Liver (tissue), 3 donors: ENCODE measurements around the gene NLGN1.

Experiments
- CTCF ChIP-seq: fragments of 150-350 bp; IDR thresholded peaks from 2 replicates; pipeline ENCODE4 v1.5.1; 2017; ENCODE audit warnings: improper control_type of control experiment, low read depth, low read length; ENCODE audit not compliant: missing input control
- EGR1 ChIP-seq, 2 donors: IDR thresholded peaks; 2 replicates each; pipeline ENCODE4 v1.6.1; 2016 to 2018; ENCODE audit warnings: antibody characterized with exemption in 2 of 2, low read depth in 2 of 2
- FOXA2 ChIP-seq: IDR thresholded peaks from 2 replicates; pipeline ENCODE4 v1.6.1; 2016; ENCODE audit warnings: antibody characterized with exemption
- GABPA ChIP-seq, 2 donors: IDR thresholded peaks in 1 of 2; conservative IDR thresholded peaks in 1 of 2; 2 replicates each; pipeline ENCODE4 v1.6.1; 2016; ENCODE audit warnings: antibody characterized with exemption in 2 of 2, mild to moderate bottlenecking in 1 of 2, moderate library complexity in 1 of 2
- JUND ChIP-seq, 2 donors: IDR thresholded peaks; 2 replicates each; pipeline ENCODE4 v1.6.1; 2016; ENCODE audit warnings: antibody characterized with exemption in 2 of 2
- NR2F2 ChIP-seq: IDR thresholded peaks from 2 replicates; pipeline ENCODE4 v1.6.1; 2016; ENCODE audit warnings: antibody characterized with exemption
- RAD21 ChIP-seq, 2 donors: IDR thresholded peaks; 2 replicates each; pipeline ENCODE4 v1.6.1; 2016; ENCODE audit warnings: antibody characterized with exemption in 2 of 2, mild to moderate bottlenecking in 2 of 2
- SP1 ChIP-seq: IDR thresholded peaks from 2 replicates; pipeline ENCODE4 v1.6.1; 2018; ENCODE audit warnings: antibody characterized with exemption, mild to moderate bottlenecking
- TAF1 ChIP-seq: conservative IDR thresholded peaks from 2 replicates; pipeline ENCODE4 v1.6.1; 2016; ENCODE audit warnings: antibody characterized with exemption, mild to moderate bottlenecking
- YY1 ChIP-seq: IDR thresholded peaks from 2 replicates; pipeline ENCODE4 v1.6.1; 2016; ENCODE audit warnings: antibody characterized with exemption, mild to moderate bottlenecking
- ZBTB33 ChIP-seq: IDR thresholded peaks from 2 replicates; pipeline ENCODE4 v1.6.1; 2016; ENCODE audit warnings: antibody characterized with exemption
- TF ChIP-seq, protein P1 (sequence below): IDR thresholded peaks from 2 replicates; pipeline ENCODE4 v1.6.1; 2016; ENCODE audit warnings: antibody characterized with exemption
- TF ChIP-seq, protein P2 (sequence below): IDR thresholded peaks from 2 replicates; pipeline ENCODE4 v1.6.1; 2016; ENCODE audit warnings: antibody characterized with exemption, mild to moderate bottlenecking
- donor health status: healthy.
- donor health status: healthy.

GRCh38 chr3:173970281-173970680 is 572.7 kb downstream of the NLGN1 start:
- TF ChIP-seq CTCF: no peak
- TF ChIP-seq, protein P1, sequence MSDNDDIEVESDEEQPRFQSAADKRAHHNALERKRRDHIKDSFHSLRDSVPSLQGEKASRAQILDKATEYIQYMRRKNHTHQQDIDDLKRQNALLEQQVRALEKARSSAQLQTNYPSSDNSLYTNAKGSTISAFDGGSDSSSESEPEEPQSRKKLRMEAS: no peak
- no peak for TF ChIP-seq SP1
- no peak for TF ChIP-seq RAD21 (IDR thresholded peaks at IDR 0.05)
- TF ChIP-seq ZBTB33: no peak
- no peak for TF ChIP-seq TAF1
- TF ChIP-seq JUND (IDR thresholded peaks at IDR 0.05): no peak
- TF ChIP-seq GABPA (IDR thresholded peaks at IDR 0.05 in 1 of 2, conservative IDR thresholded peaks at IDR 0.05 in 1 of 2): no peak
- TF ChIP-seq EGR1 (IDR thresholded peaks at IDR 0.05; ENCODE audit: low read depth in 2 of 2): no peak
- no peak for TF ChIP-seq YY1
- TF ChIP-seq NR2F2: no peak
- no peak for TF ChIP-seq FOXA2
- TF ChIP-seq, protein P2, sequence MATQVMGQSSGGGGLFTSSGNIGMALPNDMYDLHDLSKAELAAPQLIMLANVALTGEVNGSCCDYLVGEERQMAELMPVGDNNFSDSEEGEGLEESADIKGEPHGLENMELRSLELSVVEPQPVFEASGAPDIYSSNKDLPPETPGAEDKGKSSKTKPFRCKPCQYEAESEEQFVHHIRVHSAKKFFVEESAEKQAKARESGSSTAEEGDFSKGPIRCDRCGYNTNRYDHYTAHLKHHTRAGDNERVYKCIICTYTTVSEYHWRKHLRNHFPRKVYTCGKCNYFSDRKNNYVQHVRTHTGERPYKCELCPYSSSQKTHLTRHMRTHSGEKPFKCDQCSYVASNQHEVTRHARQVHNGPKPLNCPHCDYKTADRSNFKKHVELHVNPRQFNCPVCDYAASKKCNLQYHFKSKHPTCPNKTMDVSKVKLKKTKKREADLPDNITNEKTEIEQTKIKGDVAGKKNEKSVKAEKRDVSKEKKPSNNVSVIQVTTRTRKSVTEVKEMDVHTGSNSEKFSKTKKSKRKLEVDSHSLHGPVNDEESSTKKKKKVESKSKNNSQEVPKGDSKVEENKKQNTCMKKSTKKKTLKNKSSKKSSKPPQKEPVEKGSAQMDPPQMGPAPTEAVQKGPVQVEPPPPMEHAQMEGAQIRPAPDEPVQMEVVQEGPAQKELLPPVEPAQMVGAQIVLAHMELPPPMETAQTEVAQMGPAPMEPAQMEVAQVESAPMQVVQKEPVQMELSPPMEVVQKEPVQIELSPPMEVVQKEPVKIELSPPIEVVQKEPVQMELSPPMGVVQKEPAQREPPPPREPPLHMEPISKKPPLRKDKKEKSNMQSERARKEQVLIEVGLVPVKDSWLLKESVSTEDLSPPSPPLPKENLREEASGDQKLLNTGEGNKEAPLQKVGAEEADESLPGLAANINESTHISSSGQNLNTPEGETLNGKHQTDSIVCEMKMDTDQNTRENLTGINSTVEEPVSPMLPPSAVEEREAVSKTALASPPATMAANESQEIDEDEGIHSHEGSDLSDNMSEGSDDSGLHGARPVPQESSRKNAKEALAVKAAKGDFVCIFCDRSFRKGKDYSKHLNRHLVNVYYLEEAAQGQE: no peak
